ES-I3 (cell line): ENCODE data around the gene DIP2C.
"Not testable (repeated sequence)": the region's sequence is repeated elsewhere in the genome, so short reads cannot be mapped to it uniquely, and the experiment has no call there.

Experiments used
- H3K36me3 ChIP-seq: 2 replicates; pipeline ENCODE4 v1.6.1; 2013; ENCODE audit warnings: mild to moderate bottlenecking, low read length, control low read depth, moderate library complexity; ENCODE audit not compliant: insufficient read depth
- H3K4me1 ChIP-seq: 2 replicates; pipeline ENCODE4 v1.6.1; 2013; ENCODE audit warnings: mild to moderate bottlenecking, control low read depth, low read length; ENCODE audit not compliant: insufficient read depth
- H3K9ac ChIP-seq: 2 replicates; pipeline ENCODE4 v1.6.1; 2013; ENCODE audit warnings: low read depth, mild to moderate bottlenecking, low read length, moderate library complexity
- H3K9me3 ChIP-seq: 2 replicates; pipeline ENCODE4 v1.6.1; 2013; ENCODE audit warnings: mild to moderate bottlenecking, low read length, moderate library complexity; ENCODE audit not compliant: control insufficient read depth, insufficient read depth

Gene DIP2C

DNA sequence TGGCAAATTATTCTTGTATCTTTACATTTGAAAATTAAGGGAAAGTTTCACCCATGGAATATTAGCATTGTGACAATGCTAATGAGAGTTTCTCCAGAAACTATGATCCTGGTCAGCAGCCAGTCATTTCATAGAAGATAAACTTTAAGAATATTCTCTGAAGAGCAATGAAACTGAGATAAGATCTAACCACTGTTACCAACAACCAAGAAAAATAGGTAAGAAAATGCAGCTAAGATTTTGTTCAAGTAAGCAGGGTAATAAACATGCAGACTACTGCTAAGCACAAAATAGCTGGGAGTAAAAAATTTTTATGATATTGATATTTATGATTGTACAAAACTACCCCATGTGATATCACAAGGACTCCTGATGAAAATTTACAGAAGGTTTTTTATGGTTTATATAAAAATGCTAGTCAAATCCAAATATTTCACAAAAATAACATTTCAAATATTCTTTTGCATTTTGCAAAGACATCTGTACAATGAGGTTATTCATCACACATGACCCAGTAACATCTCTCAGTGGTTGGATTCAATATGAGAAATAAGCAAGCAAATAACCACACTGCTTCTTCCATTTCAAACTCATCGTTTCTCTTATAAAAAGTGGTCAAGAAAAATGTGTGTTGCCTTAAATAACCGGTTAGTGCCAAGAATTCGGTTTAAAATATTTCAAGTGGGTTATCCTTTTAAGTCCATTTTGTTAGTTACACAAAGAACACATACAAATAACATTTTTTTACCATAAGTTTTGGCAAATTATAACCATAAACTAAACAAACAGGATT lies 251.6 kb downstream of the DIP2C start:
- no peaks in the 10 kb centered on the region for H3K4me1 ChIP-seq
- H3K9ac ChIP-seq = no peak overlapping the region
- no peaks in the 10 kb centered on the region for H3K9me3 ChIP-seq
- H3K36me3 ChIP-seq = no peaks in the 10 kb centered on the region; the same call in 1 of the 2 replicates

- no peaks in the 10 kb centered on the region for H3K9me3 ChIP-seq
- H3K9ac ChIP-seq = no peak overlapping the region
- no peaks in the 10 kb centered on the region for H3K4me1 ChIP-seq
- no peaks in the 10 kb centered on the region for H3K36me3 ChIP-seq
These were observed 252.4 kb downstream of the DIP2C start for GRCh38 chr10:436911-437665.

- Histone ChIP-seq H3K9ac (no peak overlapping the region), H3K9me3 (no peaks in the 10 kb centered on the region; the same call in 1 of the 2 replicates), H3K36me3 (no peaks in the 10 kb centered on the region), H3K4me1 (no peaks in the 10 kb centered on the region)
These were observed 253.3 kb downstream of the DIP2C start for GRCh38 chr10:436013-436697.

- Histone ChIP-seq H3K36me3 (no peaks in the 10 kb centered on the region), H3K9me3 (no peaks in the 10 kb centered on the region; the same call in 1 of the 2 replicates), H3K9ac (no peak overlapping the region), H3K4me1 (no peaks in the 10 kb centered on the region)
These were observed 254.1 kb downstream of the DIP2C start for GRCh38 chr10:435397-435796.

DNA sequence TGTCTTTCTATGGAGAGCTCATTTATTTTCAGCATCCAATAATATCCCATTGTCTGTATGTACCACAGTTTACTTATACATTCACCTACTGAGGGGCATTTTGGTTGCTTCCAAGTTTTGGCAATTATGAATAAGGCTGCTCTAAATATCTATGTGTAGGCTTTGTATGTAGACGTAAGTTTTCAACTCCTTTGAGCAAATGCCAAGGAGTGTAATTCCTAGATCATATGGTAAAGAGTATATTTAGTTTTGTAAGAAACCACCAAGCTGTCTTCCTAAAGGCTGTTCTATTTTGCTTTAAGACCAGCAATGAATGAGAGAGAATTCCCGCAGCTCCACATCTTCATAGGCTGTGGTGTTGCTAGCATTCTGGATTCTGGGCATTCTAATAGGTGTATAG lies 259.8 kb downstream of the DIP2C start:
- no peaks in the 10 kb centered on the region for H3K4me1 ChIP-seq
- H3K36me3 ChIP-seq = no peaks in the 10 kb centered on the region
- no peak overlapping the region for H3K9ac ChIP-seq
- H3K9me3 ChIP-seq = no peaks in the 10 kb centered on the region; the same call in 1 of the 2 replicates

GRCh38 chr10:427761-428519 lies 261.5 kb downstream of the DIP2C start:
- Histone ChIP-seq H3K9ac (no peak overlapping the region), H3K36me3 (no peaks in the 10 kb centered on the region), H3K9me3 (no peaks in the 10 kb centered on the region; the same call in 1 of the 2 replicates), H3K4me1 (no peaks in the 10 kb centered on the region)

- H3K4me1 ChIP-seq, H3K36me3 ChIP-seq, H3K9me3 ChIP-seq, H3K9ac ChIP-seq: not testable (repeated sequence)
These were observed 264.1 kb downstream of the DIP2C start for GRCh38 chr10:425365-425764.

GRCh38 chr10:424724-425123 lies 264.7 kb downstream of the DIP2C start:
- not testable (repeated sequence) for H3K4me1 ChIP-seq, H3K9ac ChIP-seq, H3K36me3 ChIP-seq, H3K9me3 ChIP-seq

DNA sequence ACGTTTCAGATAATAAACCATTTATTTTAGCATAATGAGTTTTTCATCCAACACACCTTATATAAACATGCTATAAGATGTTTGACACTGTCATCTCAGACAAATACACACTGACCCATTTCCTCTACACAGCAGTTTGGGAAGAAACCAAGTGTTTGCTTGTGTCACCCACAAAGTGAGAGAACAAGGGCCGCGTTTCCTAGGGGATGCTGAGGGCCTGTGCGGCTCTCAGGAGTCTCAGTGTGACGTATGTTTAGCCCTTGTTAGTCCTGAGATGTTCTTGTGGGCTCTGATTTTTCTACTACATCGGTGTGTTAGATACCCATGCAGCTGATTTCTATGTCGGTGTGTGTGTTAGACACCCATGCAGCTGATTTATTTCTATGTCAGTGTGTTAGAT lies 266.3 kb downstream of the DIP2C start:
- H3K9me3 ChIP-seq = no peaks in the 10 kb centered on the region
- no peak overlapping the region for H3K9ac ChIP-seq
- H3K36me3 ChIP-seq = peaks cover 2% of the 10 kb centered on the region; the same call in 1 of the 2 replicates
- no peaks in the 10 kb centered on the region for H3K4me1 ChIP-seq

GRCh38 chr10:422675-423074 lies 266.8 kb downstream of the DIP2C start:
- Histone ChIP-seq H3K9me3 (no peaks in the 10 kb centered on the region), H3K4me1 (no peaks in the 10 kb centered on the region), H3K9ac (no peak overlapping the region), H3K36me3 (peaks cover 2% of the 10 kb centered on the region; the same call in 1 of the 2 replicates)

- H3K9ac ChIP-seq = no peak overlapping the region
- no peaks in the 10 kb centered on the region for H3K9me3 ChIP-seq
- peaks cover 2% of the 10 kb centered on the region; the same call in 1 of the 2 replicates for H3K36me3 ChIP-seq
- H3K4me1 ChIP-seq = no peaks in the 10 kb centered on the region
These were observed 267.2 kb downstream of the DIP2C start for GRCh38 chr10:422241-422640.

- H3K4me1 ChIP-seq = no peaks in the 10 kb centered on the region
- H3K9me3 ChIP-seq = no peaks in the 10 kb centered on the region
- H3K9ac ChIP-seq = no peak overlapping the region
- H3K36me3 ChIP-seq = peaks cover 2% of the 10 kb centered on the region; the same call in 1 of the 2 replicates
These were observed 268.3 kb downstream of the DIP2C start for GRCh38 chr10:421170-421569.

DNA sequence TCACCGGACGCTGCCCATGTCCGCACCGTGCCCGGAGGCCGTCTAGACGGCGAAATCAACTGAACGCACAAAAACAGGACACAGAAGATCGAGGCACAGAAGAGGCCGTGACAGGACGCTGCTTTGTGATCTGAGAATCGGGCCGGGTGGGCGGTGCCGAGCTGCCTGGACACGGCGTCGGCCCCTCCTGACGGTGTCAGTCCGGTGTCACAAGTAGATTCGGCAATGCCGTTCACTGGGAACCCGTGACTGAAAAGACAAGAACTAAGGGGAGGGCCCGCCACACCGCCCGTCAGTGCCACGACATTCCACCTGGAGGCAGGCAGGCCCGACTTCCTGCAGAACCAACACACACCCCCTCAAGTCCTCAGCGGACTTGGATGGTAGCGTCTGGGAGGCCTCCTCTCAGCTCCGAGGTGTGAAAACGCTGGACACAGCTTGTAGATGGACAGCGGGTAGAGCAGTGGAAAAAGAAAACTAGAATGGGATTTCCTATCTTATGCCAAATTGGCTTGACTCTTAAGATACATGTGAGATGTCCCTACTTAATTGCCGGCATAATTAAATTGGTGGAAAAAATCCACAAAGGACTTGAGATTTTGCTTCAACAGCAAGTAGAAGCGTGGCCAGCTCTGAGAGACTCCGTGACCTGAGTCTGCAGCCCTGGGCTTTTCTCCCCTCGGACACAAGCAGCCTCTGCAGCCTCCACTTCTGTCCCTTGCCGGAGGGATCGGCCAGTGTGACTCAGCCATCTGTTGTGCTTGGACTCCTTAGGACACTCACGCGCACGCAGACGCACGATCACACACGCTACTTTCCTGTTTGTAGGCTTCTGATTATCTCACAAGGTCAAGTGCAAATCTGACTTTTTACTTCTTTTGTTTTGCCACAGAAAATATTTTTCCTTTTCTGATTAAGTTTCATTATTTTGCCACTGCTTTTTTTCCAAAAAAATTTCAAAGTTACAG lies 269.0 kb downstream of the DIP2C start:
- Histone ChIP-seq H3K4me1 (no peaks in the 10 kb centered on the region), H3K9me3 (no peaks in the 10 kb centered on the region), H3K36me3 (peaks cover 2% of the 10 kb centered on the region; the same call in 1 of the 2 replicates), H3K9ac (no peak overlapping the region)
